K562 (cell line): Measurements from ENCODE around the gene SPRYD3. TPM values are rescaled to one million over a fixed set of nuclear protein-coding genes. Genes with fewer than 3 reads are reported as not detected.
A peak's percentile ranks its signal among the peaks of the same experiment; 100 is the strongest.

Experiments used
- CBFA2T3 ChIP-seq: fragments of 450-650 bp; IDR thresholded peaks from 2 replicates; pipeline ENCODE4 v1.6.1; 2017
- CREM ChIP-seq: IDR thresholded peaks from 2 replicates; pipeline ENCODE4 v1.6.1; 2014; ENCODE audit warnings: antibody characterized with exemption, low read depth
- ELF1 ChIP-seq: fragments of 200-800 bp; sonication (Bioruptor generic); IDR thresholded peaks from 2 replicates; pipeline ENCODE4 v1.6.1; 2016; ENCODE audit warnings: missing genetic modification characterization, missing compliant biosample characterization
- ETS2 ChIP-seq: IDR thresholded peaks from 2 replicates; pipeline ENCODE4 v1.6.1; 2016; ENCODE audit warnings: borderline replicate concordance, missing genetic modification characterization, mild to moderate bottlenecking, moderate library complexity, missing compliant biosample characterization; ENCODE audit not compliant: poor library complexity, severe bottlenecking
- MITF ChIP-seq: IDR thresholded peaks from 2 replicates; pipeline ENCODE4 v1.6.1; 2014; ENCODE audit warnings: antibody characterized with exemption
- NCOA4 ChIP-seq: fragments of 450-650 bp; IDR thresholded peaks from 2 replicates; pipeline ENCODE4 v1.6.1; 2018; ENCODE audit warnings: mild to moderate bottlenecking; ENCODE audit not compliant: partially characterized antibody
- OTX1 ChIP-seq: fragments of 450-650 bp; formaldehyde crosslinking; IDR thresholded peaks from 2 replicates; pipeline ENCODE4 v1.4.0; 2022; ENCODE audit warnings: mild to moderate bottlenecking
- SNRNP70 ChIP-seq: fragments of 200-400 bp; formaldehyde crosslinking; optimal IDR thresholded peaks from 2 replicates; pipeline ENCODE3; 2017; ENCODE audit warnings: low read depth, low read length
- SPI1 ChIP-seq: IDR thresholded peaks from 2 replicates; pipeline ENCODE4 v1.6.1; 2011; ENCODE audit warnings: low read depth, low read length, control low read depth, borderline replicate concordance
- TRIM25 ChIP-seq: fragments of 450-650 bp; IDR thresholded peaks from 2 replicates; pipeline ENCODE4 v1.7.0; 2016; ENCODE audit warnings: borderline replicate concordance
- ZMIZ1 ChIP-seq, 2 experiments: fragments of 150-350 bp in 1 of 2; IDR thresholded peaks; 2 replicates each; pipeline ENCODE4 v1.6.1; 2012 to 2016; ENCODE audit warnings: low read depth in 2 of 2, low read length in 2 of 2, mild to moderate bottlenecking in 1 of 2, moderate library complexity in 1 of 2
- ZNF274 ChIP-seq: IDR thresholded peaks from 2 replicates; pipeline ENCODE4 v1.6.1; 2011; ENCODE audit warnings: low read depth, mild to moderate bottlenecking, low read length, moderate library complexity, borderline replicate concordance
- ZNF639 ChIP-seq, 2 experiments: fragments of 200-800 bp in 1 of 2; sonication (Bioruptor generic) in 1 of 2; sonication (generic) in 1 of 2; formaldehyde crosslinking in 1 of 2; IDR thresholded peaks in 1 of 2; conservative IDR thresholded peaks in 1 of 2; 2 replicates each; pipeline versions ENCODE4 v1.5.0 to v1.6.1; 2016 to 2020; ENCODE audit warnings: missing compliant biosample characterization in 1 of 2, missing genetic modification characterization in 1 of 2, missing genetic modification reagents in 1 of 2
- polyA plus RNA-seq, 8 experiments: library from polyadenylated mRNA; depleted of rRNA in 4 of 8; stranded (reverse) in 5 of 8; unstranded in 3 of 8; fragments of >200 nt; fragmentation: Nextera tagmentation in 2 of 8; fragmentation: Illumina TruSeq in 1 of 8; extraction: Ambion mirVana in 2 of 8; extraction: Trizol in 1 of 8; gene quantifications; 2 replicates each; pipeline versions ENCODE4 v1.2.1 to v1.2.3, GENCODE V29; 2011 to 2014; ENCODE audit warnings: inconsistent platforms in 1 of 8, missing spikeins in 1 of 8
- total RNA-seq, 7 experiments: library from RNA; depleted of rRNA in 6 of 7; stranded (reverse); fragments of >200 nt in 6 of 7; fragmentation: Illumina TruSeq in 2 of 7; extraction: Trizol in 2 of 7; gene quantifications; 2 replicates each; pipeline versions ENCODE4 v1.2.1 to v1.2.3, GENCODE V29; 2011 to 2021; ENCODE audit warnings: low replicate concordance in 1 of 7
- TF ChIP-seq, protein P1 (sequence below): conservative IDR thresholded peaks from 2 replicates; pipeline ENCODE4 v1.6.1; 2011; ENCODE audit warnings: low read depth, mild to moderate bottlenecking, low read length; ENCODE audit not compliant: control insufficient read depth

The SPRYD3 gene
- total and polyA plus RNA-seq, 9 of the 15 experiments (the other 6 are each of a cell fraction or from before 2014, with no cell fraction given) = 1.5 to 13.6 (median 7.6) TPM

GRCh38 chr12:53093777-53094393 is 14.7 kb upstream of the SPRYD3 start (continued):
- TF ChIP-seq CBFA2T3 (no peak), ZNF274 (no peak), OTX1 (CRISPR knock-in tag) (no peak), MITF (no peak), ELF1 (no peak), ETS2 (tag) (no peak), ZMIZ1 (IDR thresholded peaks at IDR 0.05; ENCODE audit: low read depth in 2 of 2, low read length in 2 of 2) (no peak), CREM (peak; percentile 59; the same call in 1 of the 2 replicates), ZNF639 (CRISPR knock-in tag; conservative IDR thresholded peaks at IDR 0.05 in 1 of 2, IDR thresholded peaks at IDR 0.05 in 1 of 2) (no peak), TRIM25 (no peak), SNRNP70 (no peak), SPI1 (peak; percentile 83), NCOA4 (no peak)
- TF ChIP-seq, protein P1, sequence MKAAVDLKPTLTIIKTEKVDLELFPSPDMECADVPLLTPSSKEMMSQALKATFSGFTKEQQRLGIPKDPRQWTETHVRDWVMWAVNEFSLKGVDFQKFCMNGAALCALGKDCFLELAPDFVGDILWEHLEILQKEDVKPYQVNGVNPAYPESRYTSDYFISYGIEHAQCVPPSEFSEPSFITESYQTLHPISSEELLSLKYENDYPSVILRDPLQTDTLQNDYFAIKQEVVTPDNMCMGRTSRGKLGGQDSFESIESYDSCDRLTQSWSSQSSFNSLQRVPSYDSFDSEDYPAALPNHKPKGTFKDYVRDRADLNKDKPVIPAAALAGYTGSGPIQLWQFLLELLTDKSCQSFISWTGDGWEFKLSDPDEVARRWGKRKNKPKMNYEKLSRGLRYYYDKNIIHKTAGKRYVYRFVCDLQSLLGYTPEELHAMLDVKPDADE = no peak
